Ecto neural progenitor cell (in vitro differentiated cells): Measurements from ENCODE around the gene GPN2.

Experiments
- DNase-seq: peaks from one replicate; pipeline ENCODE4 v3.0.0-alpha.2; 2018; ENCODE audit warnings: low spot score

GPN2 gene

DNA sequence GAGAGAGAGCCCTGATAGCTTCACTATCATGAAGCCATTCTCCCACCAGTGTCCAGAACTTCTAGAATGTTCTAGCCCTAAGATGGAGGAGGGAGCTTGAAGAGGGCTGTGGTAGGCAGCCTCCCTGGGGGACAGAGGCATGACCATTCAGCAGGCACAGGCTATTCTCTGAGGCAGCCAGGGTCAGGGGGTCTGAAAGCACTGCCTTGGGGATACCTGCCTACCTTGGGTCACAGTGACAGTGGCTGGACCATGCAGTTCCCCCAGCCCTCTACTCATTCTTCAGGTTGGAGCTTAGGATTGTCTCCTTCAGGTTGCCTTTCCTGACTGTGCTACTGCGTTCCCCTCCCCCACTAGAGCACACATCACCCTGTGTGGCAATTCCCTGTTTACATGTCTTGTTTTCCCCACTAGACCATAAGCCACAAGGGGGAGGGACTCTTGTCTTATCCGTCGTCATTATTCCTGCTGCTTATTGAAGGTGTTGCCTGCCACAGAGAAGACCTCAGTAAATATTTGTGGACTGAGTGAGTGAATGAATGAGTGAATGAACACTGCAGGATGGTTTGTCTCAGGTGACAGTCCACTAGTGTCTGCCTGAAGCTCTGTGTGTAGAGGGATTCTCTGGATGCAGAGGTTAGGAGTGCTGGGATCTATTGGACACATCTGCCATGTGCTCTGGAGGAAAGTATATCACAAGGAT is 58.4 kb downstream of the GPN2 start:
- no peak for DNase-seq

- DNase-seq = no peak
Measured at GRCh38 chr1:26831059-26831458, 59.0 kb downstream of the GPN2 start.

GRCh38 chr1:26829184-26829911 is 60.7 kb downstream of the GPN2 start:
- no peak for DNase-seq

GRCh38 chr1:26828411-26828991 is 61.6 kb downstream of the GPN2 start:
- DNase-seq = no peak

DNA sequence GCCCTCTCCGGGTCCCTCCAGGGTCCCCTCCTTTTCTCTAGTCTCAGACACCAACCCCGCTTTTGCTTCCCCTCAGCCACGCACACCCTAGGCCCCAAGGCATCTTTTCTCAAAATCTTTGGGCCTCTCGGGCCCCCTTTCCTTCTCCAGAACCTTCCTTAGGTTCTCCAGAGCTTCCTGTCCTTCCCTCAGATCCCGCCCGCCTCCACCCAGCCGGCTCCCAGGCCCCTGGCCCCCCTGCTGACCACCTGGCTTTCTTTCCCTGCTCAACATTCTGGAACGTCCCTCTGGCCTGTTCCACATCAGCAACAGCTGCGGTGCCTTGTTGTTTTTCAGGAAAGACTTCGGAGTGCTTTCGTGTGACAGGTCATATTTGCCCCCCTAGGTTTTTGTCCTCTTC is 62.4 kb downstream of the GPN2 start:
- peak; percentile 48 for DNase-seq

DNA sequence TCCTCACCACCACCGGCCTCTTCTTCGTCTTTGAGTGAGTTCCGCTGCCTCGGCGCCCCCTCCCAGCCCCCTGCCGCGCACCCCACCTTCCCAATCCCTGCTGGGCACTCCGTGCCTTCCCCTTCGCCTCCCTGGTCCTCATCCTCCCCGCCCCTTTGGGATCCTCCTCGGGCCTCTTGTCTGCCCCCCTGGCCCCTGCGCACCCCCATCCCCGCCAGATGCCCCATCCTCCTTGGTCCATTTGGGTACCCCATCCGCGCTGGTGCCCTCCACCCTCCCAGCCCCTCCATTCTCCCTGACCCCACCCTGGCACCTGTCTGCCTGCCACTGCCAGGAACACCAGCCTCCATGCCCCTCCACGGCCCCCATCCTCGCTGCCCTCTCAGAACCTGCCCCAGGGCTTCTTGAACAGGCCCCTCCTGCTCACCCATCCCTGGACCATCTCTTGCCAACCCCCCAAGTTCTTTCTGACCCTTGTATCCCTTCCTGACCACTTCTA is 62.9 kb downstream of the GPN2 start:
- no peak for DNase-seq

DNA sequence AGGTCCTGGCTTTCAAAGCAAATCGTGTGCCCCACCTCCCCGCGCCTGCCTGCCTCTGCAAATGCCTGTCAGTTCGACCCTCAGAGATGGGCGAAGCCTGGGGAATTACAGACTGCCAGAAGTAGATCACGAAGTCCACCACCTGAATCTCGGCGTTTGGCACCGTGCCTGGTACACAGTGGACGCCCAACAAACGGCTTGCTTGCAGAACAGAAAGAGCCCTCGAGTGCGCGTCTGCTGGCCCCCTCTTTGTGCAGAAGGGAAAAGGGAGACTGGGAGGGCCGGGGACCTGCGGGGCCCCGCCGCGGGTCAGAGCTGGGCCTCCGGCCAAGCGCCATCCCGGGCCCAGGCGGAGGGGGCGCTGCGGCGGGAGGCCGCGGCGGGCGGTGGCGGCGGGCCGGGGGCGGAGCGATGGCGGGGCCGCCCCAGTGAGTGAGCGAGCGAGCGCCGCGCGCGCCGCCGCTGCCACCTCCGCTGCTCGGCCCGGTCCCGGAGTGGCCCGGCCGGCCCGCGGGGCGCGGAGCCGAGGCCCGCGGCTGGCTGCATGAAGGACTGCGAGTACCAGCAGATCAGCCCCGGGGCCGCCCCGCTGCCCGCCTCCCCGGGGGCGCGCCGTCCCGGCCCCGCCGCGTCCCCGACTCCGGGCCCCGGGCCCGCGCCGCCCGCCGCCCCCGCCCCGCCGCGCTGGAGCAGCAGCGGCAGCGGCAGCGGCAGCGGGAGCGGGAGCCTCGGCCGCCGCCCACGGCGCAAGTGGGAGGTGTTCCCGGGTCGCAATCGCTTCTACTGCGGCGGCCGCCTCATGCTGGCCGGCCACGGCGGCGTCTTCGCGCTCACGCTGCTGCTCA is 63.6 kb downstream of the GPN2 start, which contains the start of gene ZDHHC18:
ZDHHC18 (plus strand) TSS at position 428 of the 845 bp plus-strand sequence; CDS start at position 545, 117 bp downstream.
- peak; percentile 81 for DNase-seq
